ENCODE measurements around the gene SHC4. TPM values are rescaled to one million over a fixed set of nuclear protein-coding genes. Genes with fewer than 3 reads are reported as not detected.

Gene SHC4
- total and polyA plus RNA-seq, 2 of the 13 experiments (the other 11 are each of a cell fraction or from before 2014, with no cell fraction given) = 0.04 TPM; not detected in 1

- no peak for DNase-seq (ENCODE audit: low spot score)
- TF ChIP-seq KAT8 (CRISPR knock-in tag; IDR thresholded peaks at IDR 0.05) (no peak), CBX1 (IDR thresholded peaks at IDR 0.05; ENCODE audit: low read depth) (no peak), ADNP (CRISPR knock-in tag; IDR thresholded peaks at IDR 0.05) (no peak), ATF7 (IDR thresholded peaks at IDR 0.05) (no peak), ATF7 (CRISPR knock-in tag; IDR thresholded peaks at IDR 0.05) (no peak)
- Histone ChIP-seq H3K4me1 (ENCODE audit: insufficient read depth, low read length) (no peaks in the 10 kb centered on the region), H3K9ac (ENCODE audit: insufficient read depth, low read depth, low read length) (no peak overlapping the region), H3K36me3 (replicated peaks in 1 of 2; ENCODE audit: control insufficient read depth in 1 of 2, insufficient read depth in 2 of 2, low read length in 2 of 2) (peaks cover 4 to 42% of the 10 kb centered on the region in 2 experiments; a peak in 4 of 5 replicates), H3K27ac (ENCODE audit: extremely low read length, insufficient read depth, low read length) (no peak overlapping the region), H3K79me2 (ENCODE audit: insufficient read depth, low read length) (no peaks in the 10 kb centered on the region), H3K27me3 (ENCODE audit: control insufficient read depth in 1 of 2, insufficient read depth in 2 of 2, low read length in 2 of 2) (no peaks in the 10 kb centered on the region), H3K9me3 (ENCODE audit: low read length) (no peaks in the 10 kb centered on the region), H4K20me1 (ENCODE audit: insufficient read depth, low read length) (no peaks in the 10 kb centered on the region), H2AFZ (ENCODE audit: low read length) (no peak overlapping the region), H3K4me3 (replicated peaks in 1 of 3; ENCODE audit: insufficient read depth in 1 of 3, low read depth in 2 of 3, low read length in 3 of 3) (no peak overlapping the region), H3K4me2 (ENCODE audit: low read depth, low read length) (no peak overlapping the region)
- no TSS peak for BruUV-seq (replicated peaks)
- ChIA-PET CTCF (ENCODE audit: low intra/inter-chr PET ratio, low total read pairs) (no interaction called here), POLR2A (no interaction called here)
- no peak for FAIRE-seq
- intact Hi-C loops (cut with micrococcal nuclease; ENCODE audit: unreplicated experiment) = no loop called here
- 93% methylated on average over 6 of the region's 6 CpGs for WGBS (ENCODE audit: low lambda C conversion rate)
- no peak for ATAC-seq
- in situ Hi-C loops (cut with HindIII; ENCODE audit: extremely low pct_ligation_motif_present, low pct_unique_long_range_greater_than_20kb) = no loop called here
These were observed 28.4 kb upstream of the SHC4 start for GRCh38 chr15:48992096-48992495.

DNA sequence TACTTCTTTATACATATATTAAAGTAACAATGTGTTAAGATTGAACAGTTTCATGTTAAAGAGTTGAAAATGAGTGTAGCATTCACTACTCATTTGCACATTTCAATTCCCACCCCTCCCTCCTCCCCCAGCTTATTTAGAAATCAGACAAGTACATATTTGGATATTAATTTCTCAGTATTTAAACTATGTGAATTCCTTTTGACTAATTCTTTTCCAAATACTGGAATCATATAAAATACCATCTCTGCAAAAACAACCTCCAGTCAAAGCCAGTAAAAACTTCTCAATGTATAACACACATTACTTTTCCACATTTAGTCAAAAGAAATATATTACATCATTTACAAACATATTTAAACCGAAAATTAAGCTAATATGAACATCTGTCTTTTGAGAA, 25.5 kb upstream of the SHC4 start:
- Histone ChIP-seq H3K9ac (ENCODE audit: insufficient read depth, low read depth, low read length) (no peak overlapping the region), H3K4me1 (ENCODE audit: insufficient read depth, low read length) (no peaks in the 10 kb centered on the region), H3K27ac (ENCODE audit: extremely low read length, insufficient read depth, low read length) (no peak overlapping the region), H3K4me3 (replicated peaks in 1 of 3; ENCODE audit: insufficient read depth in 1 of 3, low read depth in 2 of 3, low read length in 3 of 3) (no peak overlapping the region), H3K9me3 (ENCODE audit: low read length) (no peaks in the 10 kb centered on the region), H3K79me2 (ENCODE audit: insufficient read depth, low read length) (no peaks in the 10 kb centered on the region), H4K20me1 (ENCODE audit: insufficient read depth, low read length) (no peaks in the 10 kb centered on the region), H2AFZ (ENCODE audit: low read length) (no peak overlapping the region), H3K4me2 (ENCODE audit: low read depth, low read length) (no peak overlapping the region), H3K36me3 (replicated peaks in 1 of 2; ENCODE audit: control insufficient read depth in 1 of 2, insufficient read depth in 2 of 2, low read length in 2 of 2) (peaks cover 3 to 19% of the 10 kb centered on the region in 2 experiments; a peak in 3 of 5 replicates), H3K27me3 (ENCODE audit: control insufficient read depth in 1 of 2, insufficient read depth in 2 of 2, low read length in 2 of 2) (no peaks in the 10 kb centered on the region)
- no TSS peak for BruUV-seq (replicated peaks)
- ChIA-PET POLR2A (no interaction called here), CTCF (ENCODE audit: low intra/inter-chr PET ratio, low total read pairs) (no interaction called here)
- DNase-seq (ENCODE audit: low spot score) = no peak
- no peak for ATAC-seq
- no peak for FAIRE-seq
- in situ Hi-C loops (cut with HindIII; ENCODE audit: extremely low pct_ligation_motif_present, low pct_unique_long_range_greater_than_20kb) = no loop called here
- WGBS (ENCODE audit: low lambda C conversion rate) = 84% methylated on average over 1 of the region's 1 CpG
- TF ChIP-seq PHF5A (CRISPR knock-in tag; IDR thresholded peaks at IDR 0.05; ENCODE audit: low read depth, unreplicated experiment) (no peak), DMAP1 (CRISPR knock-in tag; IDR thresholded peaks at IDR 0.05) (no peak), ZNF264 (CRISPR knock-in tag; IDR thresholded peaks at IDR 0.05) (no peak), ISX (CRISPR knock-in tag; conservative IDR thresholded peaks at IDR 0.05) (no peak), MED1 (CRISPR knock-in tag; IDR thresholded peaks at IDR 0.05) (no peak)
- TF ChIP-seq, protein P1, sequence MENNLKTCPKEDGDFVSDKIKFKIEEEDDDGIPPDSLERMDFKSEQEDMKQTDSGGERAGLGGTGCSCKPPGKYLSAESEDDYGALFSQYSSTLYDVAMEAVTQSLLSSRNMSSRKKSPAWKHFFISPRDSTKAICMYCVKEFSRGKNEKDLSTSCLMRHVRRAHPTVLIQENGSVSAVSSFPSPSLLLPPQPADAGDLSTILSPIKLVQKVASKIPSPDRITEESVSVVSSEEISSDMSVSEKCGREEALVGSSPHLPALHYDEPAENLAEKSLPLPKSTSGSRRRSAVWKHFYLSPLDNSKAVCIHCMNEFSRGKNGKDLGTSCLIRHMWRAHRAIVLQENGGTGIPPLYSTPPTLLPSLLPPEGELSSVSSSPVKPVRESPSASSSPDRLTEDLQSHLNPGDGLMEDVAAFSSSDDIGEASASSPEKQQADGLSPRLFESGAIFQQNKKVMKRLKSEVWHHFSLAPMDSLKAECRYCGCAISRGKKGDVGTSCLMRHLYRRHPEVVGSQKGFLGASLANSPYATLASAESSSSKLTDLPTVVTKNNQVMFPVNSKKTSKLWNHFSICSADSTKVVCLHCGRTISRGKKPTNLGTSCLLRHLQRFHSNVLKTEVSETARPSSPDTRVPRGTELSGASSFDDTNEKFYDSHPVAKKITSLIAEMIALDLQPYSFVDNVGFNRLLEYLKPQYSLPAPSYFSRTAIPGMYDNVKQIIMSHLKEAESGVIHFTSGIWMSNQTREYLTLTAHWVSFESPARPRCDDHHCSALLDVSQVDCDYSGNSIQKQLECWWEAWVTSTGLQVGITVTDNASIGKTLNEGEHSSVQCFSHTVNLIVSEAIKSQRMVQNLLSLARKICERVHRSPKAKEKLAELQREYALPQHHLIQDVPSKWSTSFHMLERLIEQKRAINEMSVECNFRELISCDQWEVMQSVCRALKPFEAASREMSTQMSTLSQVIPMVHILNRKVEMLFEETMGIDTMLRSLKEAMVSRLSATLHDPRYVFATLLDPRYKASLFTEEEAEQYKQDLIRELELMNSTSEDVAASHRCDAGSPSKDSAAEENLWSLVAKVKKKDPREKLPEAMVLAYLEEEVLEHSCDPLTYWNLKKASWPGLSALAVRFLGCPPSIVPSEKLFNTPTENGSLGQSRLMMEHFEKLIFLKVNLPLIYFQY (CRISPR knock-in tag; IDR thresholded peaks at IDR 0.05; ENCODE audit: borderline replicate concordance) = no peak
- intact Hi-C loops (cut with micrococcal nuclease; ENCODE audit: unreplicated experiment) = no loop called here
